ENCODE data around the gene MALRD1. TPM values are rescaled to one million over a fixed set of nuclear protein-coding genes. Genes with fewer than 3 reads are reported as not detected.

Gene MALRD1
- total RNA-seq, 1 donor from 2014 or later: 0.11 TPM

GRCh38 chr10:19209319-19209718 lies 160.7 kb downstream of the MALRD1 start:
- Histone ChIP-seq H3K9ac (no peak overlapping the region), H2AFZ (replicated peaks) (no peak overlapping the region), H3K27ac (no peak overlapping the region), H3K9me3 (ENCODE audit: low read depth) (no peaks in the 10 kb centered on the region), H3K36me3 (no peaks in the 10 kb centered on the region), H3F3A (ENCODE audit: low read depth) (no peaks in the 10 kb centered on the region), H3K4me1 (no peaks in the 10 kb centered on the region), H3K4me3 (no peak overlapping the region), H3K4me2 (no peak overlapping the region), H3K79me2 (ENCODE audit: low read depth) (no peaks in the 10 kb centered on the region), H3K27me3 (no peaks in the 10 kb centered on the region), H4K20me1 (ENCODE audit: low read depth) (no peaks in the 10 kb centered on the region)
- peaks cover 14% of the 10 kb centered on the region for H3K4me1 Mint-ChIP-seq
- no peaks in the 10 kb centered on the region for H3K36me3 Mint-ChIP-seq
- TF ChIP-seq EZH2 (IDR thresholded peaks at IDR 0.05) (no peak), CTCF (IDR thresholded peaks at IDR 0.05) (no peak), EZH2phosphoT487 (IDR thresholded peaks at IDR 0.05) (no peak)
- no peak for DNase-seq (ENCODE audit: low spot score)
- no peak overlapping the region for H3K27ac Mint-ChIP-seq
- no peak overlapping the region for H3K4me3 Mint-ChIP-seq
- H3K9me3 Mint-ChIP-seq: peaks cover 4% of the 10 kb centered on the region
- peaks cover 5% of the 10 kb centered on the region for H3K27me3 Mint-ChIP-seq (ENCODE audit: insufficient read depth, low read depth)

GRCh38 chr10:19212590-19212989 lies 164.0 kb downstream of the MALRD1 start:
- H2AFZ ChIP-seq (replicated peaks): no peak overlapping the region
- H3K27me3 ChIP-seq: no peaks in the 10 kb centered on the region
- no peak overlapping the region for H3K4me3 ChIP-seq
- no peak overlapping the region for H3K27ac ChIP-seq
- TF ChIP-seq CTCF (IDR thresholded peaks at IDR 0.05): no peak
- TF ChIP-seq EZH2phosphoT487 (IDR thresholded peaks at IDR 0.05): no peak
- no peak for TF ChIP-seq EZH2 (IDR thresholded peaks at IDR 0.05)
- no peaks in the 10 kb centered on the region for H3K9me3 ChIP-seq (ENCODE audit: low read depth)
- H3K27ac Mint-ChIP-seq: no peak overlapping the region
- H4K20me1 ChIP-seq (ENCODE audit: low read depth): no peaks in the 10 kb centered on the region
- H3K27me3 Mint-ChIP-seq (ENCODE audit: insufficient read depth, low read depth): peaks cover 5% of the 10 kb centered on the region
- no peak overlapping the region for H3K4me2 ChIP-seq
- H3K9ac ChIP-seq: no peak overlapping the region
- no peak overlapping the region for H3K4me3 Mint-ChIP-seq
- H3K79me2 ChIP-seq (ENCODE audit: low read depth): no peaks in the 10 kb centered on the region
- H3K36me3 ChIP-seq: no peaks in the 10 kb centered on the region
- H3K9me3 Mint-ChIP-seq: peaks cover 4% of the 10 kb centered on the region
- H3K4me1 ChIP-seq: no peaks in the 10 kb centered on the region
- no peaks in the 10 kb centered on the region for H3F3A ChIP-seq (ENCODE audit: low read depth)
- no peak for DNase-seq (ENCODE audit: low spot score)
- peaks cover 8% of the 10 kb centered on the region for H3K4me1 Mint-ChIP-seq
- H3K36me3 Mint-ChIP-seq: no peaks in the 10 kb centered on the region

GRCh38 chr10:19221216-19221615 lies 172.6 kb downstream of the MALRD1 start:
- no peaks in the 10 kb centered on the region for H3F3A ChIP-seq (ENCODE audit: low read depth)
- Mint-ChIP-seq H3K27me3 (ENCODE audit: insufficient read depth, low read depth) (peaks cover 2% of the 10 kb centered on the region), H3K27ac (no peak overlapping the region), H3K9me3 (no peaks in the 10 kb centered on the region), H3K4me1 (no peaks in the 10 kb centered on the region), H3K36me3 (no peaks in the 10 kb centered on the region), H3K4me3 (no peak overlapping the region)
- no peak overlapping the region for H3K4me3 ChIP-seq
- no peak for DNase-seq (ENCODE audit: low spot score)
- no peaks in the 10 kb centered on the region for H3K36me3 ChIP-seq
- H3K9ac ChIP-seq: no peak overlapping the region
- TF ChIP-seq CTCF (IDR thresholded peaks at IDR 0.05): no peak
- H3K4me1 ChIP-seq: no peaks in the 10 kb centered on the region
- no peak overlapping the region for H2AFZ ChIP-seq (replicated peaks)
- no peaks in the 10 kb centered on the region for H4K20me1 ChIP-seq (ENCODE audit: low read depth)
- no peak overlapping the region for H3K27ac ChIP-seq
- no peaks in the 10 kb centered on the region for H3K9me3 ChIP-seq (ENCODE audit: low read depth)
- H3K79me2 ChIP-seq (ENCODE audit: low read depth): no peaks in the 10 kb centered on the region
- H3K27me3 ChIP-seq: no peaks in the 10 kb centered on the region
- H3K4me2 ChIP-seq: no peak overlapping the region

GRCh38 chr10:19226025-19226424 lies 177.4 kb downstream of the MALRD1 start:
- Histone ChIP-seq H3K9me3 (ENCODE audit: low read depth) (no peaks in the 10 kb centered on the region), H3F3A (ENCODE audit: low read depth) (no peaks in the 10 kb centered on the region), H3K27me3 (no peaks in the 10 kb centered on the region), H3K9ac (no peak overlapping the region), H4K20me1 (ENCODE audit: low read depth) (no peaks in the 10 kb centered on the region), H3K27ac (no peak overlapping the region), H3K36me3 (no peaks in the 10 kb centered on the region), H3K4me3 (no peak overlapping the region), H3K4me1 (no peaks in the 10 kb centered on the region), H3K4me2 (no peak overlapping the region), H3K79me2 (ENCODE audit: low read depth) (no peaks in the 10 kb centered on the region), H2AFZ (replicated peaks) (no peak overlapping the region)
- Mint-ChIP-seq H3K36me3 (no peaks in the 10 kb centered on the region), H3K27me3 (ENCODE audit: insufficient read depth, low read depth) (peaks cover 2% of the 10 kb centered on the region), H3K4me1 (no peaks in the 10 kb centered on the region), H3K9me3 (no peaks in the 10 kb centered on the region), H3K4me3 (no peak overlapping the region), H3K27ac (no peak overlapping the region)
- no peak for DNase-seq (ENCODE audit: low spot score)
- no peak for TF ChIP-seq EZH2phosphoT487 (IDR thresholded peaks at IDR 0.05)
- TF ChIP-seq EZH2 (IDR thresholded peaks at IDR 0.05): no peak
- no peak for TF ChIP-seq CTCF (IDR thresholded peaks at IDR 0.05)

Measured in neural progenitor cell (in vitro differentiated cells).